Measurements from ENCODE around the gene APELA. TPM values are rescaled to one million over a fixed set of nuclear protein-coding genes. Genes with fewer than 3 reads are reported as not detected.

APELA gene
- total RNA-seq, 1 donor from 2014 or later: 0.56 TPM

- H3K36me3 Mint-ChIP-seq (ENCODE audit: low read depth): no peaks in the 10 kb centered on the region
- H3K27me3 Mint-ChIP-seq (ENCODE audit: low read depth): no peaks in the 10 kb centered on the region
- no peak overlapping the region for H3K27ac Mint-ChIP-seq (ENCODE audit: unreplicated experiment)
- TF ChIP-seq, protein P1, sequence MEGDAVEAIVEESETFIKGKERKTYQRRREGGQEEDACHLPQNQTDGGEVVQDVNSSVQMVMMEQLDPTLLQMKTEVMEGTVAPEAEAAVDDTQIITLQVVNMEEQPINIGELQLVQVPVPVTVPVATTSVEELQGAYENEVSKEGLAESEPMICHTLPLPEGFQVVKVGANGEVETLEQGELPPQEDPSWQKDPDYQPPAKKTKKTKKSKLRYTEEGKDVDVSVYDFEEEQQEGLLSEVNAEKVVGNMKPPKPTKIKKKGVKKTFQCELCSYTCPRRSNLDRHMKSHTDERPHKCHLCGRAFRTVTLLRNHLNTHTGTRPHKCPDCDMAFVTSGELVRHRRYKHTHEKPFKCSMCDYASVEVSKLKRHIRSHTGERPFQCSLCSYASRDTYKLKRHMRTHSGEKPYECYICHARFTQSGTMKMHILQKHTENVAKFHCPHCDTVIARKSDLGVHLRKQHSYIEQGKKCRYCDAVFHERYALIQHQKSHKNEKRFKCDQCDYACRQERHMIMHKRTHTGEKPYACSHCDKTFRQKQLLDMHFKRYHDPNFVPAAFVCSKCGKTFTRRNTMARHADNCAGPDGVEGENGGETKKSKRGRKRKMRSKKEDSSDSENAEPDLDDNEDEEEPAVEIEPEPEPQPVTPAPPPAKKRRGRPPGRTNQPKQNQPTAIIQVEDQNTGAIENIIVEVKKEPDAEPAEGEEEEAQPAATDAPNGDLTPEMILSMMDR (conservative IDR thresholded peaks at IDR 0.05): no peak
- DNase-seq (ENCODE audit: low read depth, low spot score): no peak
- H3K4me3 Mint-ChIP-seq: no peak overlapping the region
- no peaks in the 10 kb centered on the region for H3K4me1 Mint-ChIP-seq
- no peaks in the 10 kb centered on the region for H3K9me3 Mint-ChIP-seq
Measured at GRCh38 chr4:164856396-164856795, 20.6 kb upstream of the APELA start.

DNA sequence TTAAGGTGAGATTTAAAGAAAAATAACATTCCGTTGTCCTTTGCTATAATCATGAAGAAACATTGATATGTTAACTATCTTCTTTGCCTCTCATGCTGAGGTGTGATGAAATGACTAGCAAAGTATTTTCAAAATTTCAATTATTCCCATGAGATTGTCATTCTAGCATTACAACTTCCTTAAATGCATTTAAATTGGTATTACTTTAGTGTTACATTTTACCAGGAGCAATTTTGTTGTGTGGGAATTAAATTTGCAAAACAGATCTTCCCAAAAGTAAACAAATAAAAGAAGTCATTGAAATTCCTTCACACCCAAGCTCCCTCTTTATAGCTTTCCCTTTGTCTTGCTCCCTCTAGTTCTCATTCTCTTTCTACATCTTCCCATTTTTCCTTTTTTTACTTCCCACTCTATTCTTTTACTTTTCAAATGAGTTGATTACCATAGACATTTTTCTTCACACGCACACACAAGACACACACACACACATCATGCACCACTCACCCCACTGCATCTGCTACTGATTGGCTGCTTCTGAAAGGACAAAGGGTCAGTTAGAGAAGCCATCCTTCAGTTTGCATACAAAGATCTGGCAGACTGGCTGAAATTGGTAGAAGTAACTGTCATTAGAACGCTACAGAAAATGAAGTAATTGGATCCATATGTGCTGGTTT lies 10.0 kb upstream of the APELA start:
- Mint-ChIP-seq H3K27me3 (ENCODE audit: low read depth) (no peaks in the 10 kb centered on the region), H3K36me3 (ENCODE audit: low read depth) (no peaks in the 10 kb centered on the region), H3K4me1 (peaks cover 15% of the 10 kb centered on the region), H3K27ac (ENCODE audit: unreplicated experiment) (peak overlapping the region; percentile 90), H3K9me3 (peaks cover 5% of the 10 kb centered on the region), H3K4me3 (peak overlapping the region; percentile 4)
- DNase-seq (ENCODE audit: low read depth, low spot score): no peak
- TF ChIP-seq, protein P1 (conservative IDR thresholded peaks at IDR 0.05): no peak

DNA sequence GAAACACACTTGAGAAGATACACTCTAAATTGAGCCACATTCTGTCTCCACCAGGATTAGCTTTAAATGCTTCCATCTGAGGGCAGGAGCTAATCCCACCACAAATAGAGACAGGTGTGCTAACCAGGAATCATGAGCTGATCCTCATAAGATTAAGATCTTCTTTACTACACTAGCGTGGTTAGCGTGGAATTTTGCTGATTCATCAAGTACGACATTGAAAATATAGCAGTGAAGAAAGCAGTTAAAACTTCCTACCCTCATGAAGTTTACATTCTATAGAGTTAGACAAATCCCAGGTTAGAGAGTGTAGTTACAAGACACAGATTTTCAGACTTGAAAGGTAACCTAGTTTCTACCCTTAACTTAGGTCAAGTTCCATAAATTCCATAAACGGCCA lies 5.3 kb upstream of the APELA start:
- H3K27me3 Mint-ChIP-seq (ENCODE audit: low read depth): no peaks in the 10 kb centered on the region
- H3K9me3 Mint-ChIP-seq: peaks cover 10% of the 10 kb centered on the region
- no peak for DNase-seq (ENCODE audit: low read depth, low spot score)
- H3K36me3 Mint-ChIP-seq (ENCODE audit: low read depth): no peaks in the 10 kb centered on the region
- no peak overlapping the region for H3K27ac Mint-ChIP-seq (ENCODE audit: unreplicated experiment)
- H3K4me1 Mint-ChIP-seq: peaks cover 26% of the 10 kb centered on the region
- TF ChIP-seq, protein P1 (conservative IDR thresholded peaks at IDR 0.05): no peak
- no peak overlapping the region for H3K4me3 Mint-ChIP-seq

DNA sequence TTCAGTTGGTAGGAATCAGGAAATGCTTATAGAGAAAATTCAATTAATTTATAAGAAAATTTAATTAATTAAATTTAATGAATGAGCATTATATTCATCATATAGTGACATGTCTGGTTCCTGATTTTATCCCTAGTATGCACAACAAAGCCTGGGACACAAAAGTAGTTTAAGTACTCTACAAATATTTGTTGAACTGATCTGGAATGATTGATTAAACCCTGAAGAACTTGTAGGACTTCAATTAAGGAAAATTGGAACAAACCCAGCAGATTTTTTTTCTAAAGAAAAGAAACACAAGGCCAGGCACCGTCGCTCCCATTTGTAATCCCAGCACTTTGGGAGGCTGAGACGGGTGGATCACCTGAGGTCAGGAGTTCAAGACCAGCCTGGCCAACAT lies 4.5 kb upstream of the APELA start:
- DNase-seq (ENCODE audit: low read depth, low spot score): no peak
- Mint-ChIP-seq H3K27ac (ENCODE audit: unreplicated experiment) (no peak overlapping the region), H3K9me3 (peaks cover 10% of the 10 kb centered on the region), H3K4me3 (no peak overlapping the region), H3K27me3 (ENCODE audit: low read depth) (no peaks in the 10 kb centered on the region), H3K4me1 (peaks cover 27% of the 10 kb centered on the region), H3K36me3 (ENCODE audit: low read depth) (no peaks in the 10 kb centered on the region)
- TF ChIP-seq, protein P1 (conservative IDR thresholded peaks at IDR 0.05): no peak

GRCh38 chr4:164874789-164875188 lies 2.2 kb upstream of the APELA start:
- Mint-ChIP-seq H3K36me3 (ENCODE audit: low read depth) (no peaks in the 10 kb centered on the region), H3K9me3 (peaks cover 8% of the 10 kb centered on the region), H3K27me3 (ENCODE audit: low read depth) (no peaks in the 10 kb centered on the region), H3K4me1 (peaks cover 38% of the 10 kb centered on the region), H3K4me3 (no peak overlapping the region), H3K27ac (ENCODE audit: unreplicated experiment) (no peak overlapping the region)
- no peak for DNase-seq (ENCODE audit: low read depth, low spot score)
- TF ChIP-seq, protein P1 (conservative IDR thresholded peaks at IDR 0.05): no peak

Data from neural crest cell (in vitro differentiated cells).